ENCODE results near the gene CTNNA2.
"Not testable (repeated sequence)": the region's sequence is repeated elsewhere in the genome, so short reads cannot be mapped to it uniquely, and the experiment has no call there.

CTNNA2 gene

DNA sequence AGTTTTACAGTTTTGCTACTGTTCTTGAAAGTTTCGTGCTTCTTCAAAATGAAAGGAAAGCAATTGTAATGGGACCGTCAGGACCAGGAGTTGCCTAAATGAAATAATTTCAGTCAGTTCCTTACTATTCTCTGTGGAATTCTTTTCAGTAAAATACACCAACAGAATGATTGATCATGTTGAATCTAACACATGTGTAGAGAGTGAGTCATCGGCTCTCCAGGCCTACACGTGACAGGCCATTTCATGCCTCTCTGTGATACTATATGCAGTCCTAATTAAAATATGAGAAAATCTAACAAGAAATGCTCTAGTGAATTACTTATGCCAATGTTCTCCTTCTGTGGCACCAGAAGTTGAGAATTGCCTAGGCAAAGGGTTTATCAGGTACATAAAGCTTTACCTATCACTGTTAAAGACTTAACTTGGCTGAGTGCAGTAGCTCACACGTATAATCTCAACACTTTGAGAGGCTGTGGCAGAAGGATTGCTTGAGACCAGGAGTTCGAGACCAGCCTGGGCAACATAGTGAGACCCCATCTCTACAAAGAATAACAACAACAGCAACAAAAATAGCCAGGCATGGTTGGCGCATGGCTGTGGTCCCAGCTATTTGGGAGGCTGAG is 592.3 kb downstream of the CTNNA2 start:
- no peak for FAIRE-seq

DNA sequence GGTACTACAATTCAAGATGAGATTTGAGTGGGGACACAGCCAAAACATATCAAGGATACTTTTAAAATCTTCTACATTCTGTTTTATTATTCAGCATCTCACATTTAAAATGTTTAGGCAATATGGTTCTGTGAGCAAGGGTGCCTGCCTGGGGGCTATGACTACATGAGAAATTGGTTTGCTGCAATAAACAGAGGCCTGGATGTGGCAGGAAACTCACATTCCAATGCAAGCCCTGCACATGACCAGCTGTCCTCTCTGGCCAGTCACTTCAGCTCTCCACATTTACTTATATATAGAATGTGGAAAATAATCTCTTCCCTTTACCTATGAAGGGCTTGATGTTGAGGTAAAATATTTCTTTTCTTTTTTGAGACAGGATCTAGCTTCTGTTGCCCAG is 598.3 kb downstream of the CTNNA2 start:
- FAIRE-seq, result no peak

DNA sequence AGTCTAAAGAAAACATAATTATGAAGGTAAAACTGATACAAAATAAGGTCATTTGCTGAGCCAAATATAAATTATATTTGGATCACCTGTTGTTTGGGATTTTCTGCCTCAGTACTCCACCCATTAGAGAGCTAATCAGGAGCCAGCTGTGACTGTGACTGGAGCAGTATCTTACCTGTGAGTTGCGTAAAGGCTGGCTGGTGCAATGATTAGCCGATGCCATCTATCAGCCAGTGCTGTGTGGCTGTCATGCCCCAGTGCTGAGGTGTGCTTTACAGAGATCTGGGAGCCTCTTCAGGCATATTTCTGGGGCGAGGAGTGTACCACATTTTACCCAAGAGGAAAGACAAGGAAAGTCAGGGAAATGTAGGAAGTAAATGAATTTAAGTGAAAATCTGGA is 599.9 kb downstream of the CTNNA2 start:
- FAIRE-seq, result peak; percentile 97

DNA sequence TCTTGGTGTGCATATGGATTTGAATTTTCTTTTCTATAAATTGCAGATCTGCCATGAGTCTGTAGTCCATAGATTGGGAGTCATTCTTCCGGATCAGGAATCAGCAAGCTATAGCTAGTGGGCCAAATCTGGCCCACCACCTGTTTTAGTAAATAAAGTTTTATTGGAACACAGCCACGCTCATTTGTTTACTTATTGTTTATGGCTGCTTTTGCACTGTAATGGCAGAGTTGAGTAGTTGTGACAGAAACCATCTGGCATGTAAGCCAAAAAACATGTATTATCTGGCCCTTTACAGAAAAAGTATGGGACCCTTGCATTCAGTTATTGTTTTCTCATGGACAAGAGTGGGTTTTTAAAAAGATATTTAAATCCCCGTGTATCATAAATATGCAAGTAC is 600.5 kb downstream of the CTNNA2 start:
- no peak for FAIRE-seq

DNA sequence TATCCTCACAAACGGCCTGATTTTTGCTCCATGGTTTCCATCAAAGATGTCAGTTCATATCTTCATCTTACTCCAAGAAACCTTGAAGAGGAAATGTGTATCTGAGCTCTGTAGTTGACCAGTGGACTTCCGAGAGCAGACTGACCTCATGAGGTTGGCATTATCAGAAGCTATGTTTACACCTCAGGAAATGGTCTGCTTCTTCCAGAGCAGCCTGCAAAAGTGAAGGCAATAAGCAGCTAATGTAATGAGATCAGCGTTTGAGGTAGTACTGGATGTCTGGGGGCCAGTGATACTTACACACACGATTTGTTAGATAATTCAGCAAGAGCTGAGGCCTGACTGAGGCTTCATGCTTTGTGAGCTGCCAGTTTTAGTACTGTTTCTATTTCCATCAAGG is 602.0 kb downstream of the CTNNA2 start:
- no peak for FAIRE-seq

DNA sequence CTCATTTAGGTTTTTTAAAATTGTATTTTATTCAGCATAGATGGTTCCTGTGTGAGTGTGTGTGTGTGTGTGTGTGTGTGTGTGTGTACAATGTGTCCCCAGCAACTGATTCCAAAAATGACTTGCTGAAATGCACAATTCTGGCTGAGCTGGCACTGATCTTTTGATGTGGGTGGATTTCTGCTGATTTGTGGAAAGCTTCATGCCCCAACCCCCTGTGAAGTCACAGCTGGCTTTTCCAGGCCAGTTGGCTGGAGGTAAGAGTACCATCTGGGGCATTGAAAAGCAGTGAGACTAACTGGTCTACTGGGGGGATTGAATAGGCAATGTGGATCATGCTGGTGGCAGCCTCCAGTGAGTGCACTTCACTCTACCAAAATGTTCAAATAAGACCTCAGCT is 604.5 kb downstream of the CTNNA2 start:
- no peak for FAIRE-seq

DNA sequence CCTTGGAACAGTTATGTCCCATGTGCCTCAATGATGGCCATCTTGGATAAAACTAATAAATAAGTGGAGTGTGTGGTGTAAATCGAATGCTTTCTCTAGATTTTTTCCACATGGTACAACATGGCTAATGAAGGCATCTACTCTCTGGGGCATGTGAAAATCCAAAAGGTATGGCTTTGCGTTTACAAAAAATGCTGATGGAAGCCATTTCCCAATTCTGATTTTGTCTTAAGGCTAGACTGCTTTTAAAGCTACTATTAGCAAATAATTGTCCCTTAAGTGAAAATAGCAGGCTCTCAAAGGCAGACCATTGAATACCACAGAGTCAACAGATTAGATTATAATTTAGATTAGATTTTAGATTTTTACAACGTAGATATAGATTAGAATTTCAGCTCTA is 608.0 kb downstream of the CTNNA2 start:
- FAIRE-seq, result no peak

DNA sequence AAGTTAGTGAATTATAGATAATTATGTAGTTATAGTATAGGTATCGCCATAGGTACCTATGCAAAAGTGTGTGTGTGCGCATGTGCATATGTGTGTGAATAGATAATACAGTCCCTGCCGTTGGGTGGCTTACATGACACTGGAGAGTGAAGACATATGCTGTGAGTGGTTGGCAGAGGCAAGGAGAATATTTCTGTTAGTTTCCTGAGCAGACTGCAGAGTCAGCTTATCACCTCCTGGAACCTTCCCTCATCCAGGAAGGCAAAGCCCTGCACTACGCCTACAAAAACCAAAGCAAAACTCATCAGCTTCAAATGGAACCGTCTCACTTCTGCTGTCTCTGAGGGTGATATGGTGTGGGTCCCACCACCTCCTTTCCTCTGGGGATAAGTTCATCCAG is 609.8 kb downstream of the CTNNA2 start:
- no peak for FAIRE-seq

DNA sequence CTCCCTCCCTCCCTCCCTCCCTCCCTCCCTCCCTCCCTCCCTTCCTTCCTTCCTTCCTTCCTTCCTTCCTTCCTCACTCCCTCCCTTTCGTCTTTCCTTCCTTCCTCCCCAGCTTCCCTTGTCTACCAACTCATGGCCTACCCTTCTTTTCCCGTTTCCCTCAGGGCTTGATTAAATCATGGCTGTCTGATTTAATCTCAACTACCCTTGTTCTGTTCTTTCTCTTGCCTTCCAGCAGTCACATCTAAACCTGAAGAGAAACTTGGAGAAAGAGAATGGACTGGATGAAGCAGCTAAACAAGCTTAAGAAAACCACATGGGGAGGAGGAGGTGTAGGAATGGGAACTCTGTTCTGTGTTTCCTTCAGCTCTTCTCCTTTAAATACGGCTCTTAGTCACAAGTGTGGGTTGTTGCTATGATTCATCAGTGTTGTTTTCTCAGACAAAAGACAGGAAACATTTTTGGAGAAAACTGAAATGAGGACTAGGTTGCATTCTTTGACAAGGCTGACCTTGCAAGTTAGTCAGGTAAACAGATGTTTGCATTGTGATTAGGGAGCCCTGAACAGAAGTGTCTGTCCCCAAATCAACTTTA is 613.8 kb downstream of the CTNNA2 start:
- FAIRE-seq, result no peak

DNA sequence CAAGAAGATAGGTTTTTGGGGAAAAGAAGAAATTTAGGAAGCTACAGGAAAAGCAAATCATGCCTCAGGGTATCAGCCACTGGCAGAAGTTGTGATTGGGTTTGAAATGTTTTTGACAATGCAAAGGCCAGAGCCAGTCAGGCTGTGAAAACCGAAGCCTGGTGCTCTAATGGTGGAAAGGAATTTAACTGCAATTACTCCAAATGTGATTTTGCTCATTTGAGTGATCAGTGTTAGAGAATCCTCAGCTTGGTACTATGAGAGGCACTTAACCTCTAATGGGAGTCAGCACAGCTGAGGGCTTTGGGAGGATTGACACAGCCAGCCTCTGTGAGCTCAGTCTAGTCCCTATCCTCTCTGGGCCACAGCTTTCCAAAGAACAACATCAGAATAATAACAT is 615.2 kb downstream of the CTNNA2 start:
- FAIRE-seq, result no peak

DNA sequence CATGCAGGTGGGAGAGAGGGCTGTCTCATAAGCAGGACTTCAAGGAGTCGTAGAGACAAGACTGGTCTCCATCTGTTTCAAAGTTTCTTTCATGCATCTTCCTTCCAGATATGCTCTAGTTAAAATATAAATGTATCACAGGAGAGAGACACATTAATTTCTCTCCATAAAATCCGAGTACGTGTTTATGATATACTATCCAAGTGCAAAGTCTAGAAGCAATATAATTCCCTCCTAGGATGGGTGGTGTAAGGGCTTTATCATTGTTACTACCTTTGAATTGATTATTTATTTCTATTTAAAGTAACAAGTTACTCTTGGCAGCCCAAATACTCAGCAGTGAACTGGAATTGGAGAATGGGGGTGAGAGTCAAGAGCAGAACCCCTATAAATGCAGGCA is 619.4 kb downstream of the CTNNA2 start:
- FAIRE-seq, result no peak

DNA sequence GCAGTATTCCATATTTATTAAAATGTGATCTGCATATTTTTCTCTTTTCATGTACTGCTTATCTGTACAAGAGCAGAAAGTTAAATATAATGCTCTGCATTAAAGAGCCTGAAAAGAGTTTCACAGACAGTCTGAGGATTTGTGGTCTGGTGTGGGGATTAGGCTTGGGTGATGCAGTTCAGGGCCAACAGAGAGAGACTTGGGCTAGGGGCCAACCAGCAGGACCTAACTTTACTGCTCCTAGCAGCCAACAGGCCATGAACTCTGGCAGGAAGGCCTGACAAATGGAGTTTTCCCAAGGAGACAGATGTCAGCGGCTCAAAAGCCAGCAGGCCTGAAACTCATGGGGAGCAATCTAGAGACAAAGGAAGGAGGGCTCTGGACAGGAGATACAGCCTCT is 622.1 kb downstream of the CTNNA2 start:
- FAIRE-seq, result no peak

DNA sequence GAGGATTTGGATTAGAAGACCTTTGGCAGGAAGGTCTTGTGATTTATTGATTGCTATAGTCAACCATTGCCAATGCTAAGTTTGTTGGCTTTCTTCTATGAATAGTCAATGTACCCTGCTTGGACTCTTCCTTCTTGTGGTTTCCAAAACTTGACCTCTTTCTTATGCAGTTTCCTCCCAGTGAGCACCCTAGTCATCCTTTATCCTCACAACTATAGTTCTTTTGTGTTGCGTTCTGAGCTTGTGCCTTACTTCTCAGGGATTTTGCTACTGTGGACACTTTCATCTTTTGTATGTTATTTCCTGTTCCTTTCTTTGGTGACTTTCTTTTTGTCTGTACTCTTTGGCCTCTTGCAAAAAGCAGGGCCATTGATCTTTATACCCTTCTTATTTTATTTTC is 623.5 kb downstream of the CTNNA2 start:
- FAIRE-seq, result no peak

DNA sequence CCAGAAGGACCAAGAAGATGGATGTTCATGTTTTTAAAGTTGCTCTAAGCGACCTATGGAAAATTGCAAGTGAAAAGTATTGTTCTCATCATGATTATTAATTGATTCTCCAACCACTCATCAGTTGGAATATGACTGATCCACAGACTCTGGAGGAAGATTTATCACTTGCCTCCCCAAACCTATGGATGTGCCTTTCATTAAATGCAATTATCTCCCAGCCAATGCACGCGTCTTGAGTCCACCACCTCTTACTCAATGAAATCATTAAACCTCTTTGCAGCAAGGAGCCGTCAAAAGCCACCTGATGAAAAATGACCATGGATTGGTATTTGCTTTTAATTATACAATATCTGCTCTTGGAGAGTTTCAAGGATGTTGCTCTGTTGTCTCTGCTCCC is 626.1 kb downstream of the CTNNA2 start:
- no peak for FAIRE-seq

DNA sequence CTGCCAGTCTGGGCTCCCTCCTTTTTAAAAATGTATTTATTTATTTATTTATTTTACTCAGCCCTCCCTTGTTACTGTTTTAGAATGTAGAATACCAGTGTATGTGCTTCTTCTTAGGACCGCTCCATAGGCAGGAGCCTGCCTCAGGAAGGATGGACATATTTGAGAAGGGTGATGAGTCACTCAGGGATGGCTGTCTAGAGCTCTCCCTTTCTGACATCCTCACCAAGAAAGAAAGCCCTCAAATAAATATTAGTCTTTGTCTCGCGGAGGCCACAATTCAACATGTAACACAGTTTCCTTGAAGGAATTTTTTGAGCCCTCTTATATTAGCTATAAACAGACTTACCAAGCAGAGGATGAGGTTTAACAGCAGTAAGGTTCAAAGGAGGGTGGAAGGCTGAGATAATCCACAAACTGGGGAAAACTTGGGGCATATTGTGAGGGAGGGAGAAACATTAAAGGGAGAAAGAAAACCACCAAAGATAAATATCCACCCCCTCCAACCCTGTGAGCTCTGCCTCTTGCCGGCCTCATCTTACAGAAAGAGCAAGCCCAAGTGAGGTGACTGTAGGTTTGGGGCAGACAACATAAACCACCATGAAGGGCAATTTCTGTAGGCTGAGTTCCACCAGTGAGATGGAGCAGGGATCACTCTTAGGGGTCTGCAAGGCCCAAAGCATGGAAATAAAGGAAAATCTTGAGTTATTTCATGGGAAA is 628.3 kb downstream of the CTNNA2 start:
- no peak for FAIRE-seq

DNA sequence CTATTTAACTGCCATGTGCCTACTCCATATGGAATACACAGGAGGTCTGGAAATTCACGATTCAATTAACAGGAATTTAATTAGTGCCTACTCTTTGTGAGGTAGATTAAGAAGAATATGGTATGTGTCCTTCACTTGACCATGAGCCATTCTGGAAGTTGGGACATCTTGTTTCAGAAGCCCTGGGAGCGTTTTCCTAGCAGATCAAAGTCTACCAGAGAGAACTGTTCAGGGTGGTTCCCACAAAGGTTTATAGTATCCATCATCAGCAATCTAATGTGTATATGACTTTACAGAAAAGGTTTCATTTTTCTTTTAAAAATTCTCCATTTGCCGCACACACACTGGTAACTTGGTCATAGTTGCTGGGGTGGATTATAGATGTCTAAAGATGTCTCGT is 632.6 kb downstream of the CTNNA2 start:
- no peak for FAIRE-seq

DNA sequence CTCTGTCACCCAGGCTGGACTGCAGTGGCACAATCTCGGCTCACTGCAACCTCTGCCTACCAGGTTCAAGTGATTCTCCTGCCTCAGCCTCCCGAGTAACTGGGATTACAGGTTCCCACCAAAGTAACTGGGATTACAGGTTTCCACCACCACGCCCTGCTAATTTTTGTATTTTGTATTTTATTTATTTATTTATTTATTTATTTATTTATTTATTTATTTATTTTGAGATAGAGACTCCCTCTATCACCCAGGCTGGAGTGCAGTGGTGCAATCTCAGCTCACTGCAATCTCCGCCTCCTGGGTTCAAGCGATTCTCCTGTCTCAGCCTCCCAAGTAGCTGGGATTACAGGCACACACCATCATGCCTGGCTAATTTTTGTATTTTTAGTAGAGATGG is 633.9 kb downstream of the CTNNA2 start:
- not testable (repeated sequence) for FAIRE-seq

DNA sequence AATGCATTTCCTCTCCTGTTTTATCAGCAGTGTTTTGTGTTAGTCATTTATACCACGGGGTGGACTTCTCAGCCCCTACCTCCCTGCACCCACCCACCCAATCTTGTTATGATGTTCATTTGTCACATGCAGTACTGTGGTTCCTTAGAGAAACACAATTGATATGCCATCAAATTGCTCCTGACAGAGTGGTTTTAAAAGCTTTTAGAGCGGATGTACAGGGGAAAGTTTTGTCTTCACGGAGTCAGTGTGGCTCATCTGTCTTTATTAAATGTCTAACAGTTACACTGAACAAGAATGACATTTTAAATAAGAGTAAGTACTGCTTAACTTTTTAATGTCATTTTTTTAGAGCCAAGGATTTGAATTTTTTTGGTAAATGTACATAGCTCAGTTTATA is 634.8 kb downstream of the CTNNA2 start:
- no peak for FAIRE-seq

DNA sequence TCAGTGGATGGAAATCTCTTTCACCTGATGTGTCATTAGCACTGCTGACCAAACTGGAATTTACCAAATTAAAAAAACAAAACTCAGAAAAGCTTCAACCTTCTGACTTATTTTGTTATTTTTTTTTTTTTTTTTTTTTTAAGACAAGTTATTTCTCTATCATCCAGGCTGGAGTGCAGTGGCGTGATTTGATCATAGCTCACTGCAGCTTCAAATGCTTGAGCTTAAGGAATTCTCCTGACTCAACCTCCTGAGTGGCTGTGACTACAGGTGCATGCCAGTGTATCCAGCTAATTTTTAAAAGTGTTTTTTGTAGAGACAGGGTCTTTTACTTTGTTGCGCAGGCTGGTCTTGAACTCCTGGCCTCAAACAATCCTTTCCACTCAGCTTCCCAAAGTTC is 636.1 kb downstream of the CTNNA2 start:
- FAIRE-seq, result no peak

DNA sequence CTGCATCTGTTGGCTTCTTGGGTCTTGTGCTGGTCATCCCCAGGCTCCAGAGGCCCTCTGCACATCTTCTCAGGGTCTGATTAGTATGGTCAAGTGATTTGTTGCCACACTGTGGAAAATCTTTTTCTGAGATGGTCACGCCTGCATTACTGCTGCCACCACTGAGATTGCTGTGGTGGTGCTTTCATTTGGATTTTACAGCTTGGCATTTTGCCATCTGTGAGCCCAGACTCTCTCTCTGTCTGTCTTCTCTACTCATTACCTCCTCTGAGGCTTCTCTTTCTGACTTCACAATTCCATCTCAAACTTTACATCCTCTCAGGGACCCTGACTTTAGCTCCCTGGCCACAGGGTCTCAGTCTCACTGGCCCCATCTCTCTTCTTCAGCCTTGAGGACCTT is 637.1 kb downstream of the CTNNA2 start:
- FAIRE-seq, result no peak

DNA sequence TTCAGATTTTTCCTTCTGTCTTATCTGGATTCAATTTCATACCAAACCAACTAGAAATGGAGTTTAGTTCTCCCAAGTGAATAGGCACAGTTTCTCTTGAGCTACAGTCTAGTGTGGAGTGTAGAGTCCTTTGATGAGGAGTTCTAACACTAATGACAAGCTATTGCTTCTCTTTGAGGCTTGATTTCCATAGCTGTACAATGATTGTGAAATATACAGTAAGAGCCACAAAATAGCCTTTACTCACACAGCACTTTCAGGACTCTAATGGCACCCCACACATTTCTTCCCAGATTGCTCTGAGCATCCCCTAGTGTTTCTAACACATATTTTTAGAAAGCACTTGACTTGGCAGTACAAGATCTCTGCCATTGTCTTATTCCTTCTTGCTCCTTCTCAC is 638.4 kb downstream of the CTNNA2 start:
- no peak for FAIRE-seq

DNA sequence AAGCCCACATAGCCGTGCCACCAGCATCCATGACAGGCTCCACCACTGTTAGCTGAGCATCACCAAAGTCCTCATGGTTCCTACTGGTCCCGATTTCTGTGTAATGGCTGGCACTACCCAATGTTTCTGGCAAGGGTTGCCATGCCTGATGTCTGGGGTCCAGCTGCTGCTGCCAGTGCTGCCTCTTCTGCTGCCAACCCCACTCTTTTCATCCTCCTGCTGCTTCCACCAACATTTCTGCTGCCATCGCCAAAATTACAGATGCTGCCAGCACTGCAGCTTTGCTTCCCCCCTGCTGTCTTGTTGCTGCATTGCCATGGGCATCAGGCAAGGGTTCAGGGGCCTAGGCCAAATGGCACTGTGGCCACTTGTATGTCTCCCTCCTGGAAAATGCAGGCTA is 638.8 kb downstream of the CTNNA2 start:
- no peak for FAIRE-seq

DNA sequence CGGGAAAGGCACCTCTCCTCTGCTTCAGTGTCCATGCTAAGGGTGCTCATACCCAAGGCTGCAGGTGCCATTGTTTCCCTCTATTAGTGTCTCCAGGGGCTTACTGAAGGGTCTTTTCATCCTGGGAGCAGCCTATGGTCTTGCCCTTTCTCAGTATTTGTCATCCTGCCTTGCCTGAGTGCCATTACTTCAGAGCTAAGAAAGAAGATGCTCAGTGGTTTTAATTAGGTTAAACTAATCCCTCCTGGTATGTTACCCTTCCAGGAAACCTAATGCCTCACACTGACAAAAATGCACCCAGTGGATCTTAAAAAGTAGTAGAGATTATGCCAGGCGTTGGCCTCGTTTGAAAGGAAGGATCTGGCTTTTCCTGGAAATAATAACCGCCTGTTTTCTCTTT is 640.3 kb downstream of the CTNNA2 start:
- FAIRE-seq, result no peak

DNA sequence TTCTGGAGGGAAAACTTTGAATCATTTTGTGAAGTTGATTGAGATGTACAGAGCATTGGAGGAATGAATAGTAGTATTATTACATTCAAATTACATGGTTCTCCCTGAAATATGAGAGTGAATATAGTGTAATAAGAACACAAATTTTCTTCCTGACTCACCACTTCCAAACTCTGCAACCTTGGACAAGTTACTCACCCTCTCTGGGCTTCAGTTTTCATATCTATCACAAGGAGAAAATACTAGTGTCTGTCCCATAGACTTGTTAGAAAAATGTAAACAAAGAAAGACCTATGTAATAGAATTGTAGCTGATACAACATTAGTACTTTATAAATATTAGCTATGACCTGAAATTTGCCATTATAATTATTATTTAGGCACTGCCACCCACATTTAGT is 640.9 kb downstream of the CTNNA2 start:
- no peak for FAIRE-seq
